ENCODE measurements around the gene EMILIN2.

EMILIN2 gene

DNA sequence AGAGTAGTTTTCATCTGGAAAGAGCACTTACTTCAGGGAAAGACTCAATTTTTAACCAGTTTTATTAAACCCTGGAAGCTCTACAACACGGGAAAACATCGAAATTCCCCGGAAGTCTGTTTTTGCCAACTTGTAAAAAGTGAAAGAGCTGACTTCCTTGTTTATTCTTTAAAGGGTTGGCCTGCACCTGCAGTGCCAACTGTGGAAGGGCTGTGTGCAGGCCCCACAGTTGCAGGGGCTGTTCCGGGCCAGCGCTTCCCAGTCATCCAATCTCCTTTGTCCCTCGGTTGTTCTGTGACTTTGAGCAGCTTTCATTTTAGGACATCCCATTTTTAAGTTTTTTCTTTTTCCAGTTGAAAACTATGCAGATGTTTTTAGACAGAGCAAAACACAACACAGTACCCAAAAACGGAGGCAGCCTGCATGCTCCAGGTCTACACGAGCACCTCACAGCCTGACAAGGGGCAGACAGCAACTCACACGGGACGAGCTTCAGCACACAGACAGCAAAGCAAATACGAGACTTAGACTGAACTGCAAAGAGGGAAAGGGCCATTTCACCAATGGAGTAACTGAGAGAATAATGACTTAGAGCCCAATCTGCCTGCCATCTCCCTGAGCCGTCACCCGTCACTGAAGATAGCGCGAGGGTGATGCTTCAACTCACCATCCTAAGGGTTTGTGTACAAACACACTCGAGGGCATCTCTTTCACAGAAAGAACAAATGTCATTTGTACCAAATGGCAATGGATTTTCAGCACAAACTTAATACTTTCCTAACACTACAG is 70.6 kb downstream of the EMILIN2 start:
- DNase-seq, result no peak

DNA sequence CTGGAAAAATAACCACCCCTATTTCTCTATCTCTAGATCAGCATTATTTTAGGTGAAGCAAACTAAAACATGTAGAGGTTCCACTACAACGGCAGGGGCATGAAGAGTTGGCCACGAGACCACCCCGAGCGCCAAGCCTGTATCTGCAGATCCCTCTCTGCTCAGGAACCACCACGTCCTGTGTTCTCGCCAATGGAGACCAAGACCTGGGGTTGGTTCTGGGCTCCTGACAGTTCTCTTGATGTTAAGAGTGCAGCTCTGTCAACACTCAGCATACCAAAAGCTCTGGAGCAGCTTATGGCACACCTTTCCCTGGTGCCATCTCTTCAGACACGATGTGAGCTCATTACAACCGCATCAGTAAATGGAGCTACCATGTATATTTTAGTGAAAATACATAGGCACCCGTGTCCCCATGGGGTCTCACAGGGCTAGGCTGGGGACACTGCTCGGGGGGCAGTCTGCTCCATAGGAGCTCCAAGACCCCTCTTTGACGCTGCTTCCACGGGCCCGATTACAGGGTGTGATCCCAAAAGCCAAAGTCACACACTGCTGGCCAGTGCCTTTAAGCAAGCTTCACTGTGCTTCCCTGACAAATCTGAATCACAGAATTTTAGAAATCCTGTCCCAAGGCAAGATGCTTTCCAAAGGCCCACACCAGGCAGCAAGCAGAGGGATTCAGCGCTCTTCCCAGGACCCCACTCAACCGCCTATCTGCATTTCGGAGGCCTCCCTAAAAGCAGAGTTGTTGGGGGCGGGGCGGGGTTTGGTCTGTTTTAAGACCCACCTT is 72.2 kb downstream of the EMILIN2 start:
- no peak for DNase-seq

DNA sequence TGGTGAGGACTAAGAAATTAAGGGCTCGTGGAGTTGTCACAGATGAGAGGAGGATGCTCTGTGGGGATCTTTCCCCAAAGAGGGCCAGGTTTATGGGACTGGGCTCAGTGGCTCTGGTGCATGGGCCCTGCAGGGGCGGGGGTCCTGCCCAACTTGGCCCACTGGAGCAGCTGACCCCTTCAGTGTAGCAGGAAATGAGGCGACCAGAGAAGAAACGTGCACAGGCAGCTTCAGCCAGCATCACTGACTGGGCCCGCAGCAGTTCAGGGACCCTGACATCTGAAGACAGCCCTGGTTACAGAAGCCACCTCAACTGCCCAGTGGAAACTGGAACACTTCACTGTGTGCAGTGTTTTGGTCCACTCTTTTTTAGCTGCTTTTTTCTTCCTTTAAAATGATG is 72.8 kb downstream of the EMILIN2 start:
- DNase-seq, result no peak

DNA sequence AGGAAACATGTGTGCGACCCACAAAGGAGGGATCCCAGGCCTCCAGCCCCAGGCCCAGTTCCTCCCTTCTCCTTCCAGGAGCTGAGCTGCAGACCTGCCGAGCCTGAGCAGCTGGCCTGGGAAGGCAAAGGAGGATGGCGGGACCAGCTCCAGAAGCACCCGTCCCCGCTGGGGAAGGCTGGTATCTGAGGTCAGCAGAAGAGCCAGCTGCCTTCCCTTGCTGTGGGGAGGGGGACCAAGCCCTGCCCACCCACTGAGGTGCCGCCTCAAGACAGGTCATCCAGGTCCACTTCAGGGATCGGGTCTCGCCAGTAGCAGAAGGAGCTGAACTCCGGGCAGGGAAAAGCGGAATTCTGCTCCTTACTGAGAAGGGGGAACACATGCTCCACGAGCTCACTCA is 73.2 kb downstream of the EMILIN2 start:
- DNase-seq, result no peak

DNA sequence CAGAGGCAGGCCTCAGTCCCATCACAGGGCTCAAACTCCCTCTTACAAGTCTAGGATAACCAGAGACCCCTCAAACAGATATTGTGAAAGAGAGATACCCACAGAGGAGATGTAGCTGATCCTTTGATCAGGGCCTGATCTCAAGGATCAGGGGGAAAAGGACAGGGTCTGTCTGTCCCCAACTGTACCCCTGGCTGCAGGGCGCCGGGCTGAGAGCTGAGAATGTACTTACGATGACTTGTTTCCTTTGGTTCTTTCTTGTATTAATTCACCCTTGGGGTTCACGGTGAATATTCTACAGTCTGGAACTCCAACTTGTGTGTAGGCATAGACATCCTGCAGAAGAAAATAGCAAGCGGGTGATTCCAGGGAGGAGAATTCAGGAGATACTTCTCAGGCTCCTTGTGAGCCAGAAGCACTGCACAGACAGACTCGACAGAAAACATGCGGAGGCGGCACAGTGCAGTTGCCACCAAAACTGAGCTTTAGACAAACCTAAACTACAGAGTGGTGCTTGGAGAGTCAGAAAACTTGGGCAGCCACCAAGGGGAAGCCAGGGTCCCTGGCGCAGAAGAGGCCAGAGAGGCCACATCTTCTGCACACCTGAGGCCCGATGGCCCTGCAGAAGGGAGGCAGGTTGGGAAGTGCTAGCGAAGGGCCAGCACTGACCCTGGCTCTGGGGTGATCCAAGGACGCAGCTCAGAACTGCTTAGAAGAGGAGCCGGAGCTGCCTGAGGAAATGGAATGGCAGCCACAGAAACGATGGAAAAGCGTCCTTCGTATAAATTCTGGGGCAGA is 73.9 kb downstream of the EMILIN2 start:
- DNase-seq, result no peak

DNA sequence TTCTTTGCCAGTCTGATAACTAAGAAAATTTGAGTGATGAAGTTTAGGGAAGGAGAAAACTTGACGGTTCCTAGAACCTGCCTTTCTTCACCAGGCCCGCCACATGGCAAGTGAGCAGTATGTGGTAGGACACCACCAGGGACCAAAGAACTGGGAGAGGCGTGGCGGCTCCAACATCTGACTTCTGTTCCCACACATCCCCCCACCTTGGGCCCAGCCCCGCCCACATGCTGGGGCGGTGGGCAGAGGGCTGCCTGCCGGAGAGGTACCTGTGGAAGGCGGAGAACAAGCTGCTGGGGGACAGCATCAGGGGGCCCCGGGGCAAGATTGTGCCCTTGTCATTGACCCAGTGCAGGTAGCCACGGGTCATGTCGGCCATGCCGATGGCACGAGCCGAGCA is 75.0 kb downstream of the EMILIN2 start:
- no peak for DNase-seq

DNA sequence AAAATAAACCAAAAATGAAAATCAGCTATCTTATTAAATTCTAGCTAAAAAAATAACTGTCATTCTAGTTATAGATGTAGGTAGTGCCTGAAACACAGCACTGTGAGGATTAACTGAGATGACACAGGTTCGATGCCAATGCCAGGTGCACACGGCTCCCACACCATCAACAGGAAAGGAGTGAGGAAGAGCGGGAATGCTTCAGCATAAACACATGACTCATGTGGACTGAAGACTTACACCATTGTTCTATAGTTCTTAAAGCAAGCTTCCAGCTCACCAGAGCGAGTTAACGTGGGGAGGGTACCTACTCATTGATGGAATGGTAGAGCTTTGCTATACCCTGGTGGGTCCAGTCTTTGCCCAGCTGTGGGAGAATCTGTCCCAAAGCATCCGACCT is 76.7 kb downstream of the EMILIN2 start:
- DNase-seq, result no peak

DNA sequence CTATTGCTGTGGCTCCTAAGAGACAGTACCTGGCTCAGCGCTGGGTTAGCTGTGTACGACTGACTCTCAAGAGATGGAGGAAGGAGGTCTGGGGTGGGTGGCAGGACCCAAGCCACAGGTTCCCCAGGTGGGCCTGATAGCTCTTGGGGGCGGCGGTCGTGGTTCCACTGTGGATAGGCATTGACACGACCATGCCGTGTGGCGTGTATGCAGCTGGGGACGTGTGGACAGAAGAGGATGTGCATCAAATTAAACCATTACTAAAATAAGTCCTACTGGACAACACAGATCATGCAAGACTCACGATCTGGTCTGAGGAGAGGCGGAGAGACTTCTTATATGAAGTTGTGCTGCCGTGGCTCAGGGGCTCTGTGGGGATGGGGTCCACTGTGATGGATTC is 78.1 kb downstream of the EMILIN2 start:
- no peak for DNase-seq

DNA sequence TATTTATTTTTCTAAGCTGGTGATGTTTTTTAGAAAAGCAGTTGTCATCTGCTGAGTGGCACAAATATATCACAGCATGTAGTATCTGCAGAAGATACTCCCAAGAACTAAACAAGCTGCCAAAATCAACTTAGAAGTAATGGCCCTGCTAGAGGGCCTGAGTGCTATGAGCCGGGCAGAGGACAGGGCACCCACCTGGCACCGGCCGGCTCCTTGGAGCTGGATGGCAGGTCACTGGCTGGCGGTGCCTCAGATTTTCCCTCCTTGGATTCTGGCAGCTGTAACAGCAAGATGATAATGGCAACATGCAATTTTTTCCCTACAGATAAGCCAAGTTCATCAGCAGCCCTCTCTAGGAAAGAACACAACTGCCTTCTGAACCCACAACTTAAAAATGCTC is 79.7 kb downstream of the EMILIN2 start:
- no peak for DNase-seq

DNA sequence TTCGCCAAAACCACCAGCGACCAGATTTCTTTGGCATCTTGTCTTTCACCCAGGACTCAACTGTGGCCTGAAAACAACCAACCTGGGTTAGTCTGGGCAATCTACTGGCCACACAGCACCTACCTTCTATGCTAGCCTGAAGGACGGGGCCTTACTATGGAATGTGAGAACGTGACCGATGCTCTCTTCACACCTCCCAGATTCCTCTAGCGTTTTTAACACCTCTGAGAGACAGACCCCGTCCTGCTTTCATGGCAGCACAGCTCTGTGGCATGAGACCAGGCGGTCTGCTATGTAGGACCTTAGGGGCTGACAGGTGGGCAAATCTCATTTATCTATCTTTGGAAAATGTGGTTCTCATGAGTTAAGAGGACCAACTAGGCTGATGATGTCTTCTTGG is 80.9 kb downstream of the EMILIN2 start:
- no peak for DNase-seq

DNA sequence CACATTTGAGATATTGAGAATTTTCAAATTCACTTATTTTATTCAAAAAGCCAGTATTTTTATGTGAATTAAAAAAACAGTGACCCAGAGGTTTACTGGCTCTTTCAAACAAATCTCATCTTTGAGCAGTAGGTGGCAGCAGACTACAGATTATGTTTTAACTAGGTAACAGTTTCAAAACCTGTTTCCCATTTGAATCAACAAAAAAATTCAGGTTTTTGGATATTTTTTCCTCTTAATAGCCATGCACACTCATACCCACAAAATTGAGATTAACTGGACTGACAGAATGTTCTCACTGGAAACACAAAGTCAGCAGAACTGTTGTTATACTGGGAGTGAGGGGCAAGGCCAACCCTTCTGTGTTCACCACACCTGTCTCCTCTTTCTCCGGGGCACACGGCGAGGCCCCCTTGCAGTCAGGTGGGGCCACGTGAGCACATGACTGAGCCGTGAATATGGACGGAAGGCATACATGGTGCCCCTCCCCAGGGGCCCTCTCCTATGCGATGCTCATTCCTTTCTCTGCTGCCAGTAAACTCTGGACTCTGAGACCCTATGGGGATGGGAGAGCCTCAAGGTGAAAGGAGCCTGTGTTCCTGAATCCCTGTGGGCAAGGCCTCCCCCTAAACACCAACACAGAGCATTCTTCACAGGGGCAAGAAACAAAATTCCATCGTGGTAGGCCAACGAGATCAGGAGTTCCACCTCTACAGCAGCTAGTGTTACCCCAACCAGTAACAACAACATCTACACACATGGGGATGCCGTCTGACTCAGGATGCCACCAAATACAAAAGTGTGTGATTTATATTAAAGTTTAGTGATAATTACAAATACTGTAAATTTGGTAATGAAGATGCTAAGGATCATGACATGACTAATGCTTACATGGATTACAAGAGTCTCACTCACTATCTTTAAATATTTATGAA is 85.7 kb downstream of the EMILIN2 start:
- no peak for DNase-seq

DNA sequence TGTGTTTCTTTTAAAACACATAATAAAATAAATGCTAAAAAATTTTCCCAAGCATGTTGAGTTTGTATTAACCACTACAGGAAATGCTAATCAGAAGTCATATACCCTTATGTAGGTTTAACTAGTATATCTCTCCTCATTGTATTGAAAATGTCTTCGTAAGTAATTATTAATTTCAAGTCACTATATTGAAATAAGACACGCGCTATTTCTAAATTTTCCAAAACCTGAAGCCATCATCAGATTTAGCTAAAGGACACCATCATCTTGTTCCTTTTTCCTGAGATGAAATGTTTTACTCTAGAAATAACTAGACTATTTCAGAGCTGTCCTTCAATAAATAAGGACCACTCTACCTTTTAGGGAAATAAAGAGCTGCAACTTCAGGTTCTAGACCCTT is 87.2 kb downstream of the EMILIN2 start:
- DNase-seq, result no peak

DNA sequence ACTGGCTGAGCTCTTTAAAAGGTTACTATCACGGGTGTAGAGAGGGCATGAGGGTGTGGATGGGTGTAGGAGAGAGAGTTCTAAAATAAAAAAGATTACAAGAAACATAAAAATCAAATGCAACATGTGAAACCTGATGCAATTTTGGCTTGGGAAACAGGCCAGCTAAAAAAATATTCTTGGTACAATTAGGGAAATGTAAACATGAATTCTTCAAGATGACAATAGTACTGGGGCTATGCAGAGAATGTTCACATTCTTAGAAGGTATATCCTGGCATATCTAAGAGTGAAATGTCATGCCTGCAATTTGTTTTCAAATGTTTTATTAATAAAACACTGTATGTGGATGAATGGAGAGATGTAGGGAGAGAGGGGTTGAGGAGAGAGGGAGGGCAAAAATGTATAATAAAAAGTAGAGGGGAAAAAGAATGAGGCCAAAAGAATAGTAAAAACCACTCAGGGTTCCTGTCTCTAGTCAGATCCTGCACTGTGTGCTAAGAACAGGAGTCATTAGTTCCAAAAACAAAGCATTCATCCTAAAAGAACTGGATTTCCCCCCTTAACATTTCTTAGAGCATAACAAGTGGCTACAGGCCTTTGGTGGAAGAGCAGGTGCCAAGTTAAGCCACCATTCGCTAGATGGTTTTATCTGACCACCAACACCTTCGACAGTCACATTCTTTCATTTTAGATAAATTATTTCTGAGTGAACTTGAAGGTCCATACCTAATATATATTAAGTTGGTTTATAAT is 88.8 kb downstream of the EMILIN2 start:
- no peak for DNase-seq

DNA sequence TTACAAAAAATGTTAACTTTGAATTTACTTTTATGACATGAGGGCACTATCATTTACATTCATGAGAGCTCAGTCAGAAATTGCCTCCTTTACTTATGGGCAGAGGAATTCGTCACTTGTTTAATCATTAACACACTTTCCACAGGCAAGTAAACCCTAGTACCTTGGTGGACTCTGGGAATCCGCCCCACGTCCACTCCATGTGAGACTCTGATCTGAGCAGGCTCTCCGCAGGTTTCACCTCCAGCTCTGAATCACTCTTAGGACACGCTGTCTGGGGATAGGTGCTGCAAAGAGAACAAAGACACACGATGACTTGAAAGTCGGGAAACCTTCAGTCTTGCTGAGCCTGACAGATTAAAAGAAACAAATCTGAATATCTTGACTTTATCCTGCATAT is 92.5 kb downstream of the EMILIN2 start:
- no peak for DNase-seq

DNA sequence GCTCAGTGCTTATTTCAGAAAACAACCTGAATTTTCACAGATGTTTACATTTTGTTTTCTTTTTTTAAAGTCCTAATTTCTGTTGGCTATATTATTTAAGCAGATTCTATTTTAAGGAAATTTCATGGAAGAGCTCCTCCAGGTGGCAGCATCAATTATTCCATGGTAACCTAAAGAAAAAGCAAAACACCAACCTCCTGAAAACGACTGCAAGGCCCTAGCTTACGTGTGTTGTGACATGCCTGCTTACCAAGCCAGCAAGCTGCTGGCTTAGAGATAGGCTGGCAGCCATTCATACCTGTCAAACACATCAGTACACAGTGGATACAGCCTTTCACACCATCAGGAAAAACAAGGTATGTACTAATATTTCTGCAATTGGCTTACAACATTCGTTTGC is 101.2 kb downstream of the EMILIN2 start:
- no peak for DNase-seq

DNA sequence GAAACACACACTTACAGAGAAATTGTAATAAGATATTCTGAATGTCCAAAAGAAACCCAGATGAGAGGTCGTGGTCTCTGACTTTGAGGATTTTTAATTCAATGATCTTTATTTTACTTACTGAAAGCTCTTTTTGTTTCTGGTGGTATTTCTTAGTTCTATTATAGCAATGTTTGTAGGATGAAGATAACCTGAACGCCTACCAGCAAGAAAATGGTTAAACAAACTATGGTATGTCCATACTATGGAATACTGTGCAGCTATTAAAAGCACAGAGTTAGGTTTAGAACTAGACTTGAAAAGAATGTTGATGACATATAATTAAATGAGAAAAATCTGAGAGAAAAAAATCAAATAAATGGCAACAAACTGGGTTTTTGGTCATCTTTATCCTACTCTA is 105.8 kb downstream of the EMILIN2 start:
- DNase-seq, result no peak

DNA sequence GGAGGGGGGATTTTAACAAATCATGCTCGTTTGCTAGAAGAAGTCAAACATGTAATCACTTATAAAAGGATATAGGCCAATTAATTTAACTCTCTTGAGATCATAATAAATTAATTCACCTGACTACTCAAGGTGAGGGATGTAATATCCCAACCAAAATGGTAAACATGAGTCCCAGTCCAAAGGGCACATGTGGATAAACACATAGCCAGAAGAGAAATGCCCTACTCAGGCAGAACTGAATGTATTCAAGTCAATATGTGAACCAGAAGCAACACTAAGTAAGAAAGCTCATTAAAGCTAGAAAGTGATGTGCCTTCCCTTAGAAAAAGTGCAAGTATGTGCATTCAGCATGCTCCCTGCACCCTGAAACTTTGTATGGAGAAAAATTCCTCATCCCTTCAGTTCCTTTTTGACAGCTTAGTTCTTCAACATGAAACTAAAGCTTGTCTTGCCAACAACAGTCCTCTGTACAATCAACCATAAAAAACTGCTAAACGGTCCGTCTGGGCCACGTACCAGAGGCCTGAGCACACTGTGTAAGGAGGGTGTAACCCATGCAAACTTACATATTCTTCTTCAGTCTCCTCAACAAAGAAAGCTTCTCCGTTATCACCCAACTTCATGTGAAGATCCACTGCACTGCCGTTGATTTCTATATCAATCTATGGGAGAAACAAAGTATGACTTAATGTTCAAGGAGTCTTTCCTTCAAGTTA is 107.3 kb downstream of the EMILIN2 start:
- DNase-seq, result no peak

DNA sequence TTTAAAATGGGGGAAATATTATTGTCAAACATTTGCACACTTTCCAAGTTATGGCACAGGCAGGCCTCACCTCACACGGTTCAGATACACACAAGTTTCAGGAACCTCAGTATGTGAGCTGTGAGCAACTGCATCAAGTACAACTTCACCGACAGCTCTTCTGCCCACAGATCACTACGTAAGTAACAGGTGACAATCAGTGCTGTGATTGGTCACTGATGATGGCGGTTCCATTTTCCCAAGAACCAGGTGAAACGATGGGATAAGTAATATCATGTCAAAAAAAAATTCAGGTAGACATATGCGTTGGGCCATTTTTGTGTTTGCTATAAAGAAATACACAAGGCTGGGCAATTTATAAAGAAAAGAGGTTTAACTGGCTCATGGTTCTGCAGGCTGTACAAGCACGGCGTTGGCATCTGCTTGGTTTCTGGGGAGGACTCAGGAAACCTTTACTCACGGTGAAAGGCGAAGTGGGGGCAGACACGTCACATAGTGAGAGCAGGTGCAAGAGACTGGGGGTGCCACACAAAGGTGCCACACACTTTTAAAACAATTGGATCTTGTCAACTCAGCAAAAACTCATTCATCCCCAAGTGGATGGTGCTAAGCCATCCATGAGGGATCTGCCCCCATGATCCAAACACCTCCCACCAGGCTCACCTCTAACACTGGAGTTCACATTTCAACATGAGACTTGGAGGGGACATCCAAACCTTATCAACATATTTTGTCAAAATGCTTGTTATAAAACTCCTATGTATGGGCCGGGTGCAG is 108.3 kb downstream of the EMILIN2 start:
- no peak for DNase-seq

DNA sequence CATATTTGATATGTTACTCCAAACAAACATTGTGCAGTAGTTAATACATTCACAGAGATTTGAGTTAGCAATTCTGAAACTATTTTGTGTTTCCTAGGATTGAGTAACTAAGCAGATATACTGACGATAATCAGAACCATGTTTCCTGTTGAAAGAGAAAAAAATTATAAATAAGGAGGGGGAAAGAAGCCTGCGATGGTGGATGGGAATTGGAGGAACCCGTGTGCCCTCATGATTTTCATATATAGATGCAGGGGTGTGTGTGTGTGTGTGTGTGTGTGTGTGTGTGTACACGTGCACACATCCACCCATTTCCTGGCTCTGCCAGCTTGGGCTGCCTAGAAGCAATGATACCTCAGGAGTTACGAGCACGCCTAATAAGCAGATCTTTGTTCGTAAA is 109.2 kb downstream of the EMILIN2 start:
- DNase-seq, result no peak

DNA sequence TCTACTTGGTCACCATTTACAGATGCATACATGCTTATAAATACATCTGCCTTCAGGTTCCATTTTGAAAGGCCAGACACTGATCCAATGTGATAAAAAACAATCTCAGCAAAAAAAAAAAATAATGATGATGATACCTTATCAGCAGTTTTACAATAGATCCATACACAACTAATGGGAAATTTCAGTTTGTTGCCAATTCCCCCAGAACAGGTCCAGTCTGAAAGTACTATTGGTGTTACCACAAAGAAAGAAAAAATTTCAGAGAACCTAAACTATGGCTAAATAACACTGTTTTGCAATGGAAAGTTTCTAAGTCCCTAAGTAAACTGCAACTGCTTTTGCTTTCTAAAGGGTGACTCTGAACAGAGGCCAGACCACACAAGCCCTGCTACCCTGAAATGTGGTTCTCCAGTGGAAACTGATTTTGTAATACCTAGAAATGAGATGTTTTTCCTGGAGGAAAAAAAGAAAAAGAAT is 112.1 kb downstream of the EMILIN2 start:
- DNase-seq, result no peak

All from activated CD4-positive, alpha-beta T cell treated with anti-CD3 and anti-CD28 coated beads for 1 hour (primary cell).